ENCODE measurements around the gene LAMP5. TPM values are rescaled to one million over a fixed set of nuclear protein-coding genes. Genes with fewer than 3 reads are reported as not detected.

Gene LAMP5
- total RNA-seq, 1 donor from 2014 or later = 2.3 TPM

- Histone ChIP-seq H4K20me1 (ENCODE audit: insufficient read depth, low read length) (no peaks in the 10 kb centered on the region), H3K9me3 (ENCODE audit: insufficient read depth, low read depth, low read length) (no peaks in the 10 kb centered on the region), H3K36me3 (ENCODE audit: insufficient read depth, low read length) (no peaks in the 10 kb centered on the region), H3K27me3 (ENCODE audit: insufficient read depth, low read length) (peaks cover 2% of the 10 kb centered on the region), H3K79me2 (ENCODE audit: insufficient read depth, low read length) (no peaks in the 10 kb centered on the region), H3K4me3 (ENCODE audit: insufficient read depth, low read depth, low read length) (no peak overlapping the region), H3K9ac (ENCODE audit: low read length) (no peak overlapping the region), H3K4me1 (ENCODE audit: insufficient read depth, low read length) (no peaks in the 10 kb centered on the region), H3K4me2 (ENCODE audit: low read length) (no peak overlapping the region), H3K27ac (ENCODE audit: low read depth, low read length) (no peak overlapping the region), H2AFZ (ENCODE audit: low read depth, low read length) (no peak overlapping the region)
- peaks cover 7% of the 10 kb centered on the region for H3K27me3 Mint-ChIP-seq (ENCODE audit: low read depth, unreplicated experiment)
- peaks cover 6% of the 10 kb centered on the region for H3K9me3 Mint-ChIP-seq (ENCODE audit: unreplicated experiment)
- H3K27ac Mint-ChIP-seq (ENCODE audit: unreplicated experiment) = no peak overlapping the region
- TF ChIP-seq CTCF (IDR thresholded peaks at IDR 0.05; ENCODE audit: insufficient read depth, low read depth, low read length) = no peak
- TF ChIP-seq EZH2 (IDR thresholded peaks at IDR 0.05; ENCODE audit: insufficient read depth, low read length) = no peak
- H3K4me1 Mint-ChIP-seq (ENCODE audit: low read depth, unreplicated experiment) = no peaks in the 10 kb centered on the region
- FAIRE-seq (no peak), DNase-seq (ENCODE audit: low read depth) (no peak)
- no peak overlapping the region for H3K4me3 Mint-ChIP-seq (ENCODE audit: unreplicated experiment)
- no peaks in the 10 kb centered on the region for H3K36me3 Mint-ChIP-seq (ENCODE audit: low read depth, unreplicated experiment)
Measured at GRCh38 chr20:9565910-9566550, 51.6 kb downstream of the LAMP5 start.

- H4K20me1 ChIP-seq (ENCODE audit: insufficient read depth, low read length) = no peaks in the 10 kb centered on the region
- FAIRE-seq (no peak), DNase-seq (ENCODE audit: low read depth) (no peak)
- H3K27ac ChIP-seq (ENCODE audit: low read depth, low read length) = no peak overlapping the region
- H3K27me3 Mint-ChIP-seq (ENCODE audit: low read depth, unreplicated experiment) = peaks cover 7% of the 10 kb centered on the region
- H3K9me3 ChIP-seq (ENCODE audit: insufficient read depth, low read depth, low read length) = no peaks in the 10 kb centered on the region
- no peak overlapping the region for H3K4me3 Mint-ChIP-seq (ENCODE audit: unreplicated experiment)
- no peaks in the 10 kb centered on the region for H3K27me3 ChIP-seq (ENCODE audit: insufficient read depth, low read length)
- no peak overlapping the region for H2AFZ ChIP-seq (ENCODE audit: low read depth, low read length)
- no peak for TF ChIP-seq EZH2 (IDR thresholded peaks at IDR 0.05; ENCODE audit: insufficient read depth, low read length)
- TF ChIP-seq CTCF (IDR thresholded peaks at IDR 0.05; ENCODE audit: insufficient read depth, low read depth, low read length) = no peak
- no peaks in the 10 kb centered on the region for H3K36me3 Mint-ChIP-seq (ENCODE audit: low read depth, unreplicated experiment)
- peaks cover 6% of the 10 kb centered on the region for H3K9me3 Mint-ChIP-seq (ENCODE audit: unreplicated experiment)
- H3K36me3 ChIP-seq (ENCODE audit: insufficient read depth, low read length) = no peaks in the 10 kb centered on the region
- H3K4me2 ChIP-seq (ENCODE audit: low read length) = no peak overlapping the region
- no peaks in the 10 kb centered on the region for H3K4me1 Mint-ChIP-seq (ENCODE audit: low read depth, unreplicated experiment)
- no peak overlapping the region for H3K27ac Mint-ChIP-seq (ENCODE audit: unreplicated experiment)
- no peak overlapping the region for H3K9ac ChIP-seq (ENCODE audit: low read length)
- no peaks in the 10 kb centered on the region for H3K4me1 ChIP-seq (ENCODE audit: insufficient read depth, low read length)
- H3K4me3 ChIP-seq (ENCODE audit: insufficient read depth, low read depth, low read length) = no peak overlapping the region
- no peaks in the 10 kb centered on the region for H3K79me2 ChIP-seq (ENCODE audit: insufficient read depth, low read length)
Measured at GRCh38 chr20:9566977-9567376, 52.6 kb downstream of the LAMP5 start.

- H3K27me3 ChIP-seq (ENCODE audit: insufficient read depth, low read length) = no peaks in the 10 kb centered on the region
- Mint-ChIP-seq H3K27me3 (ENCODE audit: low read depth, unreplicated experiment) (peaks cover 10% of the 10 kb centered on the region), H3K36me3 (ENCODE audit: low read depth, unreplicated experiment) (no peaks in the 10 kb centered on the region), H3K9me3 (ENCODE audit: unreplicated experiment) (peaks cover 6% of the 10 kb centered on the region), H3K4me3 (ENCODE audit: unreplicated experiment) (no peak overlapping the region), H3K4me1 (ENCODE audit: low read depth, unreplicated experiment) (peaks cover 7% of the 10 kb centered on the region), H3K27ac (ENCODE audit: unreplicated experiment) (no peak overlapping the region)
- H3K4me3 ChIP-seq (ENCODE audit: insufficient read depth, low read depth, low read length) = no peak overlapping the region
- H3K36me3 ChIP-seq (ENCODE audit: insufficient read depth, low read length) = no peaks in the 10 kb centered on the region
- H3K9me3 ChIP-seq (ENCODE audit: insufficient read depth, low read depth, low read length) = no peaks in the 10 kb centered on the region
- no peak overlapping the region for H3K9ac ChIP-seq (ENCODE audit: low read length)
- H3K4me2 ChIP-seq (ENCODE audit: low read length) = no peak overlapping the region
- H4K20me1 ChIP-seq (ENCODE audit: insufficient read depth, low read length) = no peaks in the 10 kb centered on the region
- H3K4me1 ChIP-seq (ENCODE audit: insufficient read depth, low read length) = no peaks in the 10 kb centered on the region
- DNase-seq (ENCODE audit: low read depth) (no peak), FAIRE-seq (no peak)
- H2AFZ ChIP-seq (ENCODE audit: low read depth, low read length) = no peak overlapping the region
- no peak overlapping the region for H3K27ac ChIP-seq (ENCODE audit: low read depth, low read length)
- H3K79me2 ChIP-seq (ENCODE audit: insufficient read depth, low read length) = no peaks in the 10 kb centered on the region
- no peak for TF ChIP-seq EZH2 (IDR thresholded peaks at IDR 0.05; ENCODE audit: insufficient read depth, low read length)
- no peak for TF ChIP-seq CTCF (IDR thresholded peaks at IDR 0.05; ENCODE audit: insufficient read depth, low read depth, low read length)
Measured at GRCh38 chr20:9570612-9571011, 56.2 kb downstream of the LAMP5 start.
